Suprapubic skin (tissue), 4 donors: ENCODE data around the gene MYH15.

Experiments
- CTCF ChIP-seq, 2 donors: fragments of 200-600 bp in 1 of 2; fragments of 450-650 bp in 1 of 2; sonication (generic) in 1 of 2; IDR thresholded peaks; one replicate each; pipeline ENCODE4 v1.5.1; 2016 to 2019; ENCODE audit warnings: antibody characterized with exemption in 2 of 2, mild to moderate bottlenecking in 1 of 2, moderate library complexity in 1 of 2
- POLR2A ChIP-seq, 2 donors: fragments of 450-650 bp; IDR thresholded peaks; one replicate each; pipeline ENCODE4 v1.6.1; 2017; ENCODE audit warnings: antibody characterized with exemption in 2 of 2, mild to moderate bottlenecking in 2 of 2, moderate library complexity in 2 of 2
- POLR2AphosphoS5 ChIP-seq, 3 donors: sonication (generic); formaldehyde crosslinking; IDR thresholded peaks; one replicate each; pipeline ENCODE4 v1.6.1; 2017; ENCODE audit warnings: antibody characterized with exemption in 3 of 3

- TF ChIP-seq POLR2A (IDR thresholded peaks at IDR 0.05) = no peak
- TF ChIP-seq CTCF (IDR thresholded peaks at IDR 0.05) = no peak
- no peak for TF ChIP-seq POLR2AphosphoS5 (IDR thresholded peaks at IDR 0.05)
These were observed 171.4 kb downstream of the MYH15 start for GRCh38 chr3:108338901-108339545.
